ENCODE measurements around the gene PDZRN3.

Gene PDZRN3

DNA sequence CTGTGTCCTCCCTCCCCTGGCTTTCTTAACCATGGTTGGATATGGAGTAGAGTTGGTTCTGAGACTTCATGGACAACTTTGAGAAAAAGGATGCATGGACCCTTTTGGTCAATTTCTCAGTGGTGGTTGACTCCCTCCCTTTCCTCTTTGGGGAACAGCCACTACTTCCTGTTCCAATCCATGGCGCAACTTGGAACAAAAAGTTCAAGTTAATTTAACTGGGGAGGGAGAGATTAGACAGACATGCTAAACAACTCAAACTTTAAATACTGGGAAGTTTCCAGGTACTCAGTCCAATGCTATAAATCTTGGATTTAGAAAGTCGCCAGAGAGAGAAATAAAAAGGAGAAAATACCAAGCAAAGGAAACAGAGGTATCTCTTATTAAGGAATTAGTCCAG lies 202.2 kb downstream of the PDZRN3 start:
- no peak overlapping the region for H3K27ac Mint-ChIP-seq
- H3K9me3 Mint-ChIP-seq = no peaks in the 10 kb centered on the region
- H3K27me3 Mint-ChIP-seq = peaks cover 3% of the 10 kb centered on the region
- H3K4me1 Mint-ChIP-seq (ENCODE audit: low read depth) = no peaks in the 10 kb centered on the region
- H3K36me3 Mint-ChIP-seq (ENCODE audit: low read depth) = no peaks in the 10 kb centered on the region
- no peak overlapping the region for H3K4me3 Mint-ChIP-seq

DNA sequence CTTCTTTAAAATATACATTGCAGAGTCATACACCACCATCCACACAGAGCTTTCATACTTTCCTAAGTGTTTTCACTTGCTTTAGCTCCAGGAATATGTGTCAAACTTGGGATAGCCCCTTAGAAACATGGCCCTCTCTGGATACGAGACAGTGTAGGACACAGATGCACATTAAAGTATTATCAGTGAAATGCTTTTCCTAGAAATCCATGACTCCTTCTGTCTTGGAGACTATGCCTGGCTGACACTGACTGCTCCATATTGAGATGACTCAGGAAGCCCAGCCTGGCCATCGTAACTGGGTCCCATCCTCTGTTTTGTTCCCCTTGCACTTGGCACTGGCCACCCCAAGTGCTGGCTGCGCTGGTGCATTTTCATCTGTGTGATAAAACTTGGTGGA lies 204.8 kb downstream of the PDZRN3 start:
- no peaks in the 10 kb centered on the region for H3K4me1 Mint-ChIP-seq (ENCODE audit: low read depth)
- H3K4me3 Mint-ChIP-seq = no peak overlapping the region
- H3K9me3 Mint-ChIP-seq = no peaks in the 10 kb centered on the region
- no peaks in the 10 kb centered on the region for H3K36me3 Mint-ChIP-seq (ENCODE audit: low read depth)
- no peak overlapping the region for H3K27ac Mint-ChIP-seq
- H3K27me3 Mint-ChIP-seq = peaks cover 10% of the 10 kb centered on the region

DNA sequence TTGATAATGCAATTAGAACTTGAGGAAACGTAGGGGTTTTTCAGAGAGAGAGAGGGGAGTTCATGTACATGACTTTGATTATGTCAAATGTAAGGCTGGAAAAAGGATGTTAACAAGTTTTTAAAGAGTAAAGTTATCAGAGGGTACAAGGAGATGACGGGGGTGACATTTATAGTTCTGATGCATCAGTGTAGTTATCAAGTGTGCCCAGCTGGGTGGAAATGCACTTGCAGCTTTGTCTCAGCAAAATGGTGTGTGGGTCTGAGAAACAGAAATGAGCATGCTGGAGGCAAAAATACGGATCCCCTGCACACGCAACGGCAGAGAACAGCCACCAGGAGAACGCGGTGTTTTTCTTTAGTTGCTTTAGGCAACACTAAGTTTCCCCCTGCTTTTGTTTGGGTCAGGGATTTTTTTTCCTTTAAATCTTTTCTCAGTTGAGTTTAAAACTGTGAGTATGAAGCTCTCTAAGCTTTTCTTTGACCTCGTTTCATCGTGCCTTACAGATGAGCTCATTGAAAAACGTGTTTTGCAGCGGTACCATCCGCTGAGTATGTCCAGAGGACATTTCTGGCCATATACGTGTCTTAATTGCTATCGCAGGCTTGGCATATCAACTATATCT lies 205.4 kb downstream of the PDZRN3 start:
- no peaks in the 10 kb centered on the region for H3K9me3 Mint-ChIP-seq
- no peak overlapping the region for H3K4me3 Mint-ChIP-seq
- no peak overlapping the region for H3K27ac Mint-ChIP-seq
- H3K27me3 Mint-ChIP-seq = peaks cover 10% of the 10 kb centered on the region
- no peaks in the 10 kb centered on the region for H3K36me3 Mint-ChIP-seq (ENCODE audit: low read depth)
- no peaks in the 10 kb centered on the region for H3K4me1 Mint-ChIP-seq (ENCODE audit: low read depth)

DNA sequence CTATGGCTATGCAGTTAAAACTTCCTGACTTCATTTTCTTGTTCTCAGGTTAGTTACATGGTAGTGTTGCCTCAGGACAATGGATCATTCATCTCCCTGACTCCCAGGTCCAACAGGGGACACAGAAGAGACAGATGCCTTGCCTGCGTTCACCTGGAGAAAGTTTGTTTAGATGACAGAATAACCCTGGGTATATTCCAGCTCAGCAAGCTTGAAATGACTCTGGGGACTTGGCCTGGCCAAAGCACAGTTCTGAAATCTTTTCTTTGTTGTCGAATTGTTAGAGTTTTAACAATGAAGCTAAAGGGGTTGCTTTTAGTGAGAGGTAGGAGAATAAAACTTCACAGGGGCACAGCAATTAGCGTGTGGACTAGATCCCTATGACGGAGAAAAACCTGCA lies 206.1 kb downstream of the PDZRN3 start:
- H3K4me1 Mint-ChIP-seq (ENCODE audit: low read depth) = no peaks in the 10 kb centered on the region
- H3K4me3 Mint-ChIP-seq = no peak overlapping the region
- H3K27me3 Mint-ChIP-seq = peaks cover 10% of the 10 kb centered on the region
- no peaks in the 10 kb centered on the region for H3K9me3 Mint-ChIP-seq
- H3K27ac Mint-ChIP-seq = no peak overlapping the region
- no peaks in the 10 kb centered on the region for H3K36me3 Mint-ChIP-seq (ENCODE audit: low read depth)

DNA sequence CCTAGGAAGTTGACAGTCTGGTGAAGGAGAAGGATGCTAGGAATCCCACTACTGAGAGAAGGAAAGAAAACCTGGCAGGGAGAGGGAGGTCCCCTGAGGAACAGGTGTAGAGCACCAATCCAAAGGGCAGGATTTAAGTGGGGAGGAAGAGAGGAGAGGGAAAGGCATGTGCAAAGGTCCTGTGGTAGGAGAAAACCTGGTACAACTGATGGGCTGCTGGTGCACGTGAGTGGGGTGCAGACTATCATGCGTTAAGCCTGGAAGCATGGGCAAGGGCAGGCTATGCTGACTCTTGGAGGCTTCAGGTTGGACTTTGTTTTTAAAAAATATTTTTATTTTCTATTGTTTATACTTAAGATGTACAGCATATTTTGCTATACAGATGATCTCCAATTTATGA lies 209.6 kb downstream of the PDZRN3 start:
- no peaks in the 10 kb centered on the region for H3K36me3 Mint-ChIP-seq (ENCODE audit: low read depth)
- H3K4me1 Mint-ChIP-seq (ENCODE audit: low read depth) = no peaks in the 10 kb centered on the region
- peaks cover 7% of the 10 kb centered on the region for H3K27me3 Mint-ChIP-seq
- H3K4me3 Mint-ChIP-seq = no peak overlapping the region
- H3K27ac Mint-ChIP-seq = no peak overlapping the region
- H3K9me3 Mint-ChIP-seq = no peaks in the 10 kb centered on the region

DNA sequence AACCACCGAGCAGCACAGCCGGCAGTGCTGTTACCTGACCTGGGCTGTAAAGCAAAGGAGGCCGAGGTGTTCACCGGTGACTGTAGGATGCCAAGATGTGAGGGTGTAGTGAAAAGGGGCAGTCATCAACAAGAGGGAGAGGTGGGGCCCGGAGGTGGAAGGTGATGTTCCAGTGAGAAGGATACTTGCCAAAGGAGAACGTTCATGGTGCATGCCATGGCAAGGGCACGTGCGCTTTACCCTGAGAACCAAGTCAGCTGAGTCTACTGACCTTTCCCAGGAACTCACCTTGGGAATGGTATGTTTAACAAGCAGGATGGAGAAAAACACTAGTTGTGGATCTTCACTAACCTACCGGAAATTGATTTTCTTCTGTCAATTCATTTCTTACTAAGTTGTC lies 211.1 kb downstream of the PDZRN3 start:
- H3K27me3 Mint-ChIP-seq = peaks cover 7% of the 10 kb centered on the region
- H3K27ac Mint-ChIP-seq = no peak overlapping the region
- H3K4me3 Mint-ChIP-seq = no peak overlapping the region
- H3K9me3 Mint-ChIP-seq = no peaks in the 10 kb centered on the region
- no peaks in the 10 kb centered on the region for H3K36me3 Mint-ChIP-seq (ENCODE audit: low read depth)
- no peaks in the 10 kb centered on the region for H3K4me1 Mint-ChIP-seq (ENCODE audit: low read depth)

DNA sequence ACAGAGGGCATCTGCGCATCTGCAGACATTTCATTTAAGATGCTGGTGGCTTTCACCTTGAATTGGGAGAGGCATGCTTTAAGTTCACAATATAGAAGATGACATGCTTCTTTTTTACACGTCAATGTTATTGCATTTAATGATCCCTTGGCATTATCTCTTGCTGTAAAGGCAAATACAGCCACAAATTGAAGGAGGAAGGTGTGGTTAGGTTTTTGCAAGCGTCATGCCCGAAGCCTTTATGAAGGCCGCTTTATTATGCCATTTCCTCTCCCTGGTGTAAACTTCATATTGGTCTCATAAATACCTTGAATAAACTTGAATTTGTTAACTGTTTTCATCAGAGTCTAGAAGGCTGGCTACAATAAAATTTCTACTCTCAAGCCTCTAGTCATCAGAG lies 212.7 kb downstream of the PDZRN3 start:
- Mint-ChIP-seq H3K27me3 (peaks cover 9% of the 10 kb centered on the region), H3K27ac (no peak overlapping the region), H3K36me3 (ENCODE audit: low read depth) (no peaks in the 10 kb centered on the region), H3K4me1 (ENCODE audit: low read depth) (no peaks in the 10 kb centered on the region), H3K4me3 (no peak overlapping the region), H3K9me3 (no peaks in the 10 kb centered on the region)

DNA sequence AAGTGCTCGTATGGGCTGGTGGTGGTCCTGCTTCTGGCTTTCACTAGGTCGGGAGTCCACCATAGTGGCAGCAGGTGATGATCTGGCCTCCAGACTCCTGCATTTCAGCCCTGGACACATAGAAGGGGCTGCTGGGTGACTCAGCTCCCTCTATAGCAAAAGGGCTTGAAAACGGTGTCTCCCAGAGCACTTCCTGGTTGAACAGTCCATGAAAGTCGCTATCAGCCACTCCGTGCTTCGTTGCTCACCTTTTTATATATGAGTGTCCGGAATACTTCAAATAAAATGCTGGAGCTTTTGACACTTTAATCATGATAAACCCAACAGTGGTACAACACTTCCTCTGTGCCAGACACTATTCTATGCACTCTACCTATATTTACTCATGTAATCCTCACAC lies 213.2 kb downstream of the PDZRN3 start:
- H3K4me1 Mint-ChIP-seq (ENCODE audit: low read depth) = no peaks in the 10 kb centered on the region
- no peak overlapping the region for H3K4me3 Mint-ChIP-seq
- H3K9me3 Mint-ChIP-seq = no peaks in the 10 kb centered on the region
- H3K36me3 Mint-ChIP-seq (ENCODE audit: low read depth) = no peaks in the 10 kb centered on the region
- no peak overlapping the region for H3K27ac Mint-ChIP-seq
- peaks cover 11% of the 10 kb centered on the region for H3K27me3 Mint-ChIP-seq

DNA sequence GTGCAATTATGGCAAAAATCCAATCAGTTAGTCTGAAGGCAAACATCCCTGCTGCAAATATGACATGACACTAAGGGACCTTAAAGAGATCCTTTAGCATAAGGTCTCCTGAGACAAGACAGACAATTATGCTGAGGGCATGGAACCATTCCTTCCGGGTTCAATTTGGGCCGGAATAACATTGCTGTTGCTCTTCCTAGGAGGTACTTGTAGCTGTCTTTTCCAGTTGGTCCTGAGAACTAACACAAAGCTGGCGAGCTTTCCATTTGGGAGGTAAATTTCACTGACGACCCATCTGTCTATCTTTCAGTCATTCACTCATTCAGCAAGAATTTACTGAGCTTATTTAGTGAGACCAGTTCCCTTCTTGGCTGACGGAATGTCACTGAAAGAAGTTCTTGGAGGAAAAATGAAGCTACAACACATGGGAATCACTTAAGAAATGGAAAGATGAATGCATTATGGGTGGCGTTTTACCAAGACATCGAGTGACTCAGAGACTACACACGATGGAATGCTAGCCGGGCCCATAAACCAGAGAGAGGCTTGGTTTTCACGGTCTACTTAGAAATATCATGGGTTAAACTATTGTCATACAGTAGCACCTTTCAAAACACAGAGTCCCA lies 215.5 kb downstream of the PDZRN3 start:
- Mint-ChIP-seq H3K27ac (no peak overlapping the region), H3K4me3 (no peak overlapping the region), H3K4me1 (ENCODE audit: low read depth) (no peaks in the 10 kb centered on the region), H3K9me3 (no peaks in the 10 kb centered on the region), H3K36me3 (ENCODE audit: low read depth) (no peaks in the 10 kb centered on the region), H3K27me3 (peaks cover 4% of the 10 kb centered on the region)

DNA sequence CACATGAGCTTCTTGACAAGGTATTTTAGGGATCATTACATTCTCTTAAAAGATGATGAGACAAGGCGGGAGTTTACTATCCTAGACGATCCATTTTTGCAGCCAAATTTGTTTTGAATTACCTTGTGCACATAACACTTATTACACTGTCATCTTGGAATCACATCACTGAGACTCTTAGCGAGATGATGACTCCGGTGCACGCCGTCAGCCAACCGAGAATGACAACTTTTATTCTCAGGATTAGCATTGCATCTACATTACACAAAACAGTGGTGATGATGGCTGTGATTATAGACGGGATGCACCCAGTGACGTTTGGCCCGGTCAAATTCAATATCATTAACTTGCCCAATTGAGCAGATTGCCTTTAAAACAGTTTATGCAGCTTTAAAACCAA lies 216.1 kb downstream of the PDZRN3 start:
- H3K9me3 Mint-ChIP-seq = no peaks in the 10 kb centered on the region
- H3K36me3 Mint-ChIP-seq (ENCODE audit: low read depth) = no peaks in the 10 kb centered on the region

DNA sequence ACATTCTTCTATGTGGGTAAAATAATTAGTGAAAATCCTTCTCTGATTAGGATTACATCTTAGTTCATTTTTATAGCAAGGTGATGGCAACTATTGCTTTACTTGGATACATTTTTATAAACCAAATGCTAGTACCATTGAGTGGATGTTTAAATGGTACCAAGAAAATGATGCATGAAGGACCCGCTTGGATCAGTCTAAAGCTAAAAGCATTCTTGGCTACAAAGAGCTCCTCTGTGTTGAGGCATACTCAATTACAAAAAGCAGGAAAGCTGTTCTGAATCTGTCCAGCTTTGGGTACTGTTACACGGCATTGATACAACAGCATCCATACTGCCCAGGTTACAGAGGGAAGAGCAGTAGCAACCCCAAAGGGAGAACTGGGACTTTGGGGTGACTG lies 217.2 kb downstream of the PDZRN3 start:
- Mint-ChIP-seq H3K9me3 (no peaks in the 10 kb centered on the region), H3K4me1 (ENCODE audit: low read depth) (no peaks in the 10 kb centered on the region), H3K36me3 (ENCODE audit: low read depth) (no peaks in the 10 kb centered on the region), H3K27ac (no peak overlapping the region), H3K27me3 (peaks cover 4% of the 10 kb centered on the region), H3K4me3 (no peak overlapping the region)

More for the DNA sequence above, 216.1 kb downstream of the PDZRN3 start:
- no peaks in the 10 kb centered on the region for H3K4me1 Mint-ChIP-seq (ENCODE audit: low read depth)
- H3K27ac Mint-ChIP-seq = no peak overlapping the region
- peaks cover 4% of the 10 kb centered on the region for H3K27me3 Mint-ChIP-seq
- H3K4me3 Mint-ChIP-seq = no peak overlapping the region

DNA sequence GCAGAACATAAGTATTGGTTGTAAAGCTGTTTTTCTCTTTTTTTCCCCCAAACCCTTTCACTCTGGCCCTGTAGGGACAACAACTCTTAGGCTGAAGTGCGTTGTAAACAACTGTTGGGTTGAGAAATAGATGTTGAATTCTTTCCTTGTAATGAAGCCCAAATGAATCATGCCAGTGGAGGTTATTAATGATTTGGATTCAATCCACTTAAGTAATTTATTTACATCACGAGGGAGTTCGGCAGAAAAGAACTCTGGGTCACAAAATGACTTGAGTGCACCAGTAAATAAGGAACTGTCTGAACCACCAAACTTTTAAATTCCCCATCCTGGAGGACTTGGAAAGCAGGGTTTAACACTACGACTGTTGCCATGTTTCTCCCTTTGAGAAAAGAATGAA lies 218.9 kb downstream of the PDZRN3 start:
- H3K27ac Mint-ChIP-seq = no peak overlapping the region
- H3K27me3 Mint-ChIP-seq = peaks cover 4% of the 10 kb centered on the region
- no peaks in the 10 kb centered on the region for H3K36me3 Mint-ChIP-seq (ENCODE audit: low read depth)
- no peaks in the 10 kb centered on the region for H3K4me1 Mint-ChIP-seq (ENCODE audit: low read depth)
- H3K4me3 Mint-ChIP-seq = no peak overlapping the region
- no peaks in the 10 kb centered on the region for H3K9me3 Mint-ChIP-seq

DNA sequence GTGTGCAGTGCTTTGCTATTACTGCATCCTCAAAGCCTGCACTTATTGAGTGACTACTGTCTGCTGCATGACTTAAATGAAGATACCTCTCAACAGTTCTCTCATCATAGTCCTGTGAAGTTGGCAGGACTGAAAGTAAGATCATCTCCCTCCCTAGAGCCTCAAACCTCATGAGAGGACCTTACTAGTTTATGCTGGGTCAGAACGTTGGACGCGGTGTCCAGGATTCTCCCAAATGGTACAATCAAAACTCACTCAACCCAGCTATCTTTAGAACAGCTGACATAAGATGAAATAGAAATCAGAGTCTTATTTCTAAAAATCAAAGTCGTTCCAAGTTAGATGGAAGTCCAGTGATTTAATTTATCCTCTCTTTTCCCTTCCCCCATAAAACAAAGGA lies 219.7 kb downstream of the PDZRN3 start:
- peaks cover 4% of the 10 kb centered on the region for H3K27me3 Mint-ChIP-seq
- no peaks in the 10 kb centered on the region for H3K36me3 Mint-ChIP-seq (ENCODE audit: low read depth)
- H3K4me3 Mint-ChIP-seq = no peak overlapping the region
- no peaks in the 10 kb centered on the region for H3K4me1 Mint-ChIP-seq (ENCODE audit: low read depth)
- no peaks in the 10 kb centered on the region for H3K9me3 Mint-ChIP-seq
- no peak overlapping the region for H3K27ac Mint-ChIP-seq

DNA sequence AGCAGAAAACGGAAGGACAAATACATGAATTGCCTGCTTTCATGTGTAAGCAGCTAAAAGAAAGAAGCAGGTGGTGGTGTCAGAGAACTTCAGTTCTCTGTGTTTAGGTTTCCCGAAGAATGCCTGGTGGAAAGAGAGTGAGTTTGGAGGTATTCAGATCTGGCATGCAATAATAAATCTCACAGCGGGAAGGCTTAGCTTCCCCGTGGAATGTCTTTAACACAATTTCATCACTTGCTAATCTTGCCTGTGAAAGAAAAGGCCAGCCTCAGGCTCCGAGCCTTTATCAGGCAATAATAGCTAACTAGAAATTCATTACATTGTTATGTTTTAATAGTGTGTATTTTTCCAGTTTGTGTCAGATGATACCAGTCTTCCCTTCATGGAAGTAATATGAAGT lies 220.3 kb downstream of the PDZRN3 start:
- H3K4me1 Mint-ChIP-seq (ENCODE audit: low read depth) = no peaks in the 10 kb centered on the region
- no peaks in the 10 kb centered on the region for H3K9me3 Mint-ChIP-seq
- H3K4me3 Mint-ChIP-seq = no peak overlapping the region
- no peaks in the 10 kb centered on the region for H3K36me3 Mint-ChIP-seq (ENCODE audit: low read depth)
- no peak overlapping the region for H3K27ac Mint-ChIP-seq
- peaks cover 4% of the 10 kb centered on the region for H3K27me3 Mint-ChIP-seq

DNA sequence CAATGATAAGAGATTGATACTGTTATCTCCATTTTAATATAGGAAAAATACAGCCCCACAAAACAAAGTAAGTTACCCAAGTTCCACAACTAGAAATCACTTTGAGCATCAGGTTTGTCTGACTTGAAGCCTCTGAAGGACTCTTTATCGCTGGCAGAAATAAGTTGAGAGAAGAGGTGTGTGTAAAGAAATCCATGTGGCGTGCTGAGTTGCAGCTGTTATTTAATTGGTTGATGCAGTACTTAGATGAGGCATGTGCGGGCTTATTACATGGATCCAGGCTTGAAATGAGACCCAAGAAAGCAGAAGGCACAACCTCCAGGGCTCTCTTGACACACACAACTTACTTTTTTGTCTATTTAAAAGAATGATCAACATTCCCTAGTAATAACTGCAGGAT lies 221.3 kb downstream of the PDZRN3 start:
- H3K27me3 Mint-ChIP-seq = peaks cover 4% of the 10 kb centered on the region
- no peak overlapping the region for H3K4me3 Mint-ChIP-seq
- H3K9me3 Mint-ChIP-seq = no peaks in the 10 kb centered on the region
- no peaks in the 10 kb centered on the region for H3K4me1 Mint-ChIP-seq (ENCODE audit: low read depth)
- no peaks in the 10 kb centered on the region for H3K36me3 Mint-ChIP-seq (ENCODE audit: low read depth)
- H3K27ac Mint-ChIP-seq = no peak overlapping the region

DNA sequence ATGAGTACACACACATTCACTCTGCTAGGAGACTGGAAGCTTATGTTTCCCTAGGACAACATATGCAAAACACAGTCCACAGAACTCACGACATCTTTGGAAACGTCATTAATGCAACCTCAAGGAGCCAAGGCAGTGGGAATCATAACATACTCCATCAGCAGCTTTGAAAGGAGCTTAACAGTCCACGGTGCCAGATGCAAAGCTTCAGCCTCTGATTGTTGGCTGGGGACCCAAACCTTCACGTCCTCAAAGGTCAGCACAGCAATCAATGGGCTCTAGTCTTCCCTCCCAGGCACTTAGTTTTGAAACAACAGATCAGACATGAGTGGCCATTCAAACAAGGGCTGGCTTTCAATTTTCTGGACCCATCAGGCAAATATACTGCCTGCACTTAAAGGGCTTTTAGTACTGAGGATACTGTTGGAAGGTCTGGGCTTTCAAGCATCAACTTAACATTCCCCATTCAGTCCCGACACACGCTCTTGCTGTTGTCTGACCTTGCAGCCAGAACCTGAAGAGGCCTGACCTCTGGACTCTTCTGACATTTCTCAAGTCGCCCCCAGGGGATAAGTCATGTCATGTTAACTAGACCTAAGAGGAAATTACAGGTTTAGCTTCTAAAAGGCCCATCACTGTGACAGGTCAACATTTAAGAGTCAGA lies 223.0 kb downstream of the PDZRN3 start:
- H3K4me3 Mint-ChIP-seq = no peak overlapping the region
- no peaks in the 10 kb centered on the region for H3K27me3 Mint-ChIP-seq
- H3K27ac Mint-ChIP-seq = no peak overlapping the region

More for the DNA sequence above, 223.0 kb downstream of the PDZRN3 start:
- Mint-ChIP-seq H3K36me3 (ENCODE audit: low read depth) (no peaks in the 10 kb centered on the region), H3K9me3 (no peaks in the 10 kb centered on the region), H3K4me1 (ENCODE audit: low read depth) (no peaks in the 10 kb centered on the region)

Measured in stimulated activated naive CD8-positive, alpha-beta T cell treated with anti-CD3 and anti-CD28 coated beads, Interleukin-15, Interleukin-2, amounts not matched to agents 100 ng/mL and 50 ng/mL, for 24 hours (primary cell).